Neural progenitor cell (in vitro differentiated cells): ENCODE results near the gene CHD8.

ENCODE experiments used
- CTCF ChIP-seq: fragments of 200-600 bp; sonication (generic); IDR thresholded peaks from 2 replicates; pipeline ENCODE4 v1.5.1; 2017; ENCODE audit warnings: antibody characterized with exemption, mild to moderate bottlenecking
- EZH2 ChIP-seq: fragments of 200-600 bp; sonication (generic); IDR thresholded peaks from 2 replicates; pipeline ENCODE4 v1.6.1; 2017; ENCODE audit warnings: antibody characterized with exemption, mild to moderate bottlenecking, moderate library complexity

- no peak for TF ChIP-seq CTCF
- TF ChIP-seq EZH2 = no peak
These were observed 112.7 kb downstream of the CHD8 start for GRCh38 chr14:21343035-21343794.
